ENCODE data around the gene CDK6.
A peak's percentile ranks its signal among the peaks of the same experiment; 100 is the strongest.

The CDK6 gene

DNA sequence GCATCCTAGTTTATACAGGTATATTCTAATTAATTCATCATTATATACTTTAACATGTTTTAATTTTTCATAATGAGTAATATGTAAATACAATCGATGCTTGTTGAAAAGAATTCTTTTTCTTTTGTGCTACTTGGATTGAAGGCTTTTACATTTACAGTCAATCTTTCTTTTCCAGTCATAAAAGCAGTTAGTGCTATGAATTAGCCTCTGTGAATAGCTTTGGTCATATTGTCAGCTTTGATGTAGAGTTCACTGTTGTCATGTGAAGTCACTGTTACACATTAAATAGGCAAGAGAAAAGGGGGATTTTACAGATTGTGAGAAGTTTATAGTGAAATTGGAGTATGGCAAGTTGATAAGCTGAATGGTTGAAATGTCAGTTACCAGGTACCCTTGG, 142.9 kb downstream of the CDK6 start:
- peaks cover 0 to 15% (median 1%) of the 10 kb centered on the region in 5 experiments for H3K9me3 ChIP-seq (ENCODE audit: control extremely low read depth in 1 of 5, control insufficient read depth in 4 of 5, insufficient read depth in 2 of 5, low read depth in 1 of 5, low read length in 4 of 5)
- no peaks in the 10 kb centered on the region for H3K27me3 ChIP-seq (replicated peaks in 2 of 5; ENCODE audit: control insufficient read depth in 4 of 5, insufficient read depth in 5 of 5, low read length in 4 of 5)
- H3K4me1 ChIP-seq (ENCODE audit: control extremely low read depth in 1 of 4, control insufficient read depth in 4 of 4, insufficient read depth in 4 of 4, low read length in 3 of 4): peaks cover 0 to 50% (median 19%) of the 10 kb centered on the region in 4 experiments
- H3K4me3 ChIP-seq (ENCODE audit: control insufficient read depth in 1 of 7, extremely low read depth in 1 of 7, insufficient read depth in 4 of 7, low read depth in 2 of 7, low read length in 6 of 7): no peak overlapping the region
- ChIA-PET CTCF (interaction anchor here (0.6 to 4.5 kb wide), 5 partner anchors 9 to 138 kb away, joined by 3 to 25 read pairs (median 3); no protein-coding TSS in a partner anchor), POLR2A (no interaction called here)
- DNase-seq: no peak
- H3K27ac ChIP-seq (ENCODE audit: insufficient read depth in 1 of 2, low read depth in 1 of 2, low read length in 2 of 2, poor library complexity in 1 of 2, severe bottlenecking in 2 of 2): peak overlapping the region in 1 of 2 experiments; percentile 51
- WGBS (ENCODE audit: insufficient coverage): no CpG with 5 or more reads among the region's 1 CpG
- H3K36me3 ChIP-seq (ENCODE audit: control insufficient read depth in 4 of 4, insufficient read depth in 4 of 4, low read length in 3 of 4): peaks cover 12 to 77% (median 30%) of the 10 kb centered on the region in 4 experiments

DNA sequence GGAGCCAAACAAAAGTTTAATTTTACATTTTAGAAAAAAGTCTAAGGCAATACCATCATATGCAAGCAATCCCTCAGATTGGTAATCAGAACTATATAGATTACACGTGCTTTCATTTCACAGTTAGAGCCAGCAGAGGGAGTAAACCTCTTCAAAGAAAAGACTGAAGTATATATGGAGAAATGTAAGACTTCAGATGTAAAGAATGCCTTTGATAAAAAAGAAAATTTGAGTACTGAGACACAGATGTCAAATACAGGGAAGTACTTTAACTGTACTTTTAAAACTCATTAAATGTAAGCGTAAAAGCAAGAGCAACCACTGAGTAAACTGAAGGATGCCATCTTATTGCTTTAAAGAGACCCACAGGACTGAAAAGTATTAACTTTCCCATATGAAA, 144.8 kb downstream of the CDK6 start:
- POLR2A ChIA-PET: no interaction called here
- H3K9me3 ChIP-seq (ENCODE audit: control extremely low read depth in 1 of 5, control insufficient read depth in 4 of 5, insufficient read depth in 2 of 5, low read depth in 1 of 5, low read length in 4 of 5): peaks cover 0 to 15% (median 1%) of the 10 kb centered on the region in 5 experiments
- no peaks in the 10 kb centered on the region for H3K27me3 ChIP-seq (replicated peaks in 2 of 5; ENCODE audit: control insufficient read depth in 4 of 5, insufficient read depth in 5 of 5, low read length in 4 of 5)
- H3K4me1 ChIP-seq (ENCODE audit: control extremely low read depth in 1 of 4, control insufficient read depth in 4 of 4, insufficient read depth in 4 of 4, low read length in 3 of 4): peaks cover 0 to 31% (median 14%) of the 10 kb centered on the region in 4 experiments
- H3K27ac ChIP-seq (ENCODE audit: insufficient read depth in 1 of 2, low read depth in 1 of 2, low read length in 2 of 2, poor library complexity in 1 of 2, severe bottlenecking in 2 of 2): peak overlapping the region; percentile 37 to 45
- WGBS (ENCODE audit: insufficient coverage): no CpG with 5 or more reads among the region's 2 CpGs
- no peak overlapping the region for H3K4me3 ChIP-seq (ENCODE audit: control insufficient read depth in 1 of 7, extremely low read depth in 1 of 7, insufficient read depth in 4 of 7, low read depth in 2 of 7, low read length in 6 of 7)
- CTCF ChIA-PET: interaction anchor here (1.0 to 2.3 kb wide), 3 partner anchors 51 to 89 kb away, joined by 3 to 17 read pairs (median 5); no protein-coding TSS in a partner anchor
- H3K36me3 ChIP-seq (ENCODE audit: control insufficient read depth in 4 of 4, insufficient read depth in 4 of 4, low read length in 3 of 4): peaks cover 16 to 77% (median 37%) of the 10 kb centered on the region in 4 experiments
- peak; percentile 73 to 85 (median 84) for DNase-seq

GRCh38 chr7:92685136-92686042, 151.0 kb downstream of the CDK6 start:
- H3K4me1 ChIP-seq (ENCODE audit: control extremely low read depth in 1 of 4, control insufficient read depth in 4 of 4, insufficient read depth in 4 of 4, low read length in 3 of 4): peaks cover 13 to 58% (median 27%) of the 10 kb centered on the region in 4 experiments
- H3K4me3 ChIP-seq (ENCODE audit: control insufficient read depth in 1 of 7, extremely low read depth in 1 of 7, insufficient read depth in 4 of 7, low read depth in 2 of 7, low read length in 6 of 7): no peak overlapping the region
- CTCF ChIA-PET: interaction anchor here (1.4 kb wide), 1 partner anchor 25 kb away, joined by 3 read pairs; no protein-coding TSS in a partner anchor
- H3K36me3 ChIP-seq (ENCODE audit: control insufficient read depth in 4 of 4, insufficient read depth in 4 of 4, low read length in 3 of 4): peaks cover 11 to 73% (median 45%) of the 10 kb centered on the region in 4 experiments
- peak overlapping the region; percentile 14 to 35 for H3K27ac ChIP-seq (ENCODE audit: insufficient read depth in 1 of 2, low read depth in 1 of 2, low read length in 2 of 2, poor library complexity in 1 of 2, severe bottlenecking in 2 of 2)
- H3K27me3 ChIP-seq (replicated peaks in 2 of 5; ENCODE audit: control insufficient read depth in 4 of 5, insufficient read depth in 5 of 5, low read length in 4 of 5): no peaks in the 10 kb centered on the region
- peaks cover 0 to 3% (median 0%) of the 10 kb centered on the region in 5 experiments for H3K9me3 ChIP-seq (ENCODE audit: control extremely low read depth in 1 of 5, control insufficient read depth in 4 of 5, insufficient read depth in 2 of 5, low read depth in 1 of 5, low read length in 4 of 5)
- 97% methylated on average over 4 of the region's 6 CpGs for WGBS (ENCODE audit: insufficient coverage)
- no peak for DNase-seq
- POLR2A ChIA-PET: no interaction called here

GRCh38 chr7:92684274-92684673, 152.1 kb downstream of the CDK6 start:
- WGBS (ENCODE audit: insufficient coverage): 100% methylated on average over 1 of the region's 1 CpG

GRCh38 chr7:92682903-92683539, 153.4 kb downstream of the CDK6 start:
- Histone ChIP-seq H3K4me3 (ENCODE audit: control insufficient read depth in 1 of 7, extremely low read depth in 1 of 7, insufficient read depth in 4 of 7, low read depth in 2 of 7, low read length in 6 of 7) (peak overlapping the region in 1 of 7 experiments; percentile 36), H3K9me3 (ENCODE audit: control extremely low read depth in 1 of 5, control insufficient read depth in 4 of 5, insufficient read depth in 2 of 5, low read depth in 1 of 5, low read length in 4 of 5) (no peaks in the 10 kb centered on the region), H3K36me3 (ENCODE audit: control insufficient read depth in 4 of 4, insufficient read depth in 4 of 4, low read length in 3 of 4) (peaks cover 18 to 67% (median 42%) of the 10 kb centered on the region in 4 experiments), H3K27ac (ENCODE audit: insufficient read depth in 1 of 2, low read depth in 1 of 2, low read length in 2 of 2, poor library complexity in 1 of 2, severe bottlenecking in 2 of 2) (peak overlapping the region; percentile 62 to 65), H3K27me3 (replicated peaks in 2 of 5; ENCODE audit: control insufficient read depth in 4 of 5, insufficient read depth in 5 of 5, low read length in 4 of 5) (no peaks in the 10 kb centered on the region), H3K4me1 (ENCODE audit: control extremely low read depth in 1 of 4, control insufficient read depth in 4 of 4, insufficient read depth in 4 of 4, low read length in 3 of 4) (peaks cover 13 to 64% (median 32%) of the 10 kb centered on the region in 4 experiments)
- peak; percentile 13 to 50 (median 31) for DNase-seq
- ChIA-PET POLR2A (no interaction called here), CTCF (interaction anchor here (1.2 to 1.4 kb wide), 4 partner anchors 13 to 150 kb away, joined by 3 to 4 read pairs (median 3); no protein-coding TSS in a partner anchor)
- WGBS (ENCODE audit: insufficient coverage): 100% methylated on average over 1 of the region's 3 CpGs

More at GRCh38 chr7:92684274-92684673, 152.1 kb downstream of the CDK6 start:
- Histone ChIP-seq H3K4me1 (ENCODE audit: control extremely low read depth in 1 of 4, control insufficient read depth in 4 of 4, insufficient read depth in 4 of 4, low read length in 3 of 4) (peaks cover 13 to 58% (median 27%) of the 10 kb centered on the region in 4 experiments), H3K4me3 (ENCODE audit: control insufficient read depth in 1 of 7, extremely low read depth in 1 of 7, insufficient read depth in 4 of 7, low read depth in 2 of 7, low read length in 6 of 7) (no peak overlapping the region), H3K27ac (ENCODE audit: insufficient read depth in 1 of 2, low read depth in 1 of 2, low read length in 2 of 2, poor library complexity in 1 of 2, severe bottlenecking in 2 of 2) (peak overlapping the region; percentile 13 to 65), H3K36me3 (ENCODE audit: control insufficient read depth in 4 of 4, insufficient read depth in 4 of 4, low read length in 3 of 4) (peaks cover 12 to 67% (median 42%) of the 10 kb centered on the region in 4 experiments), H3K27me3 (replicated peaks in 2 of 5; ENCODE audit: control insufficient read depth in 4 of 5, insufficient read depth in 5 of 5, low read length in 4 of 5) (no peaks in the 10 kb centered on the region), H3K9me3 (ENCODE audit: control extremely low read depth in 1 of 5, control insufficient read depth in 4 of 5, insufficient read depth in 2 of 5, low read depth in 1 of 5, low read length in 4 of 5) (no peaks in the 10 kb centered on the region)
- ChIA-PET POLR2A (interaction anchor here (0.8 kb wide), 1 partner anchor 43 kb away, joined by 3 read pairs; no protein-coding TSS in a partner anchor), CTCF (interaction anchor here (1.0 to 1.4 kb wide), 4 partner anchors 10 to 74 kb away, joined by 3 to 4 read pairs (median 4); no protein-coding TSS in a partner anchor)
- DNase-seq: no peak

DNA sequence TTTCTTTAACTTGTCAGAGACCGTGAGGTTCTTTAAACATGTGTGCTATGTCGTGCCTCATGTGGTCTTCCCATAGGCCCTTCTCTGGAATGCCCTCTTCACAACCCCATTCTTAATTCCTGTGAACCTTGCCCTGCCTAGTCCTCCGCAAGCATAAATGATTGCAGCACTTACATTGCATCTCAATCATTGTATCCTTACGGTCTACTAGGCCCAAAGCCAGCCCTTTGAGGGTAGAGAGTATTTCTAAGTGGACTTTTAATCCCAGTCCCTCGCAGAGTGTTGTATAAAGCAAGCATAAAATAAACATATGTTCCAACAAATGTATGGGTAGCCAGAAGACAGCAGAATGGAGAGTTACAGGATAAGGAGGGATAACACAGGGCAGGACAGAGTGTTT, 154.0 kb downstream of the CDK6 start:
- H3K9me3 ChIP-seq (ENCODE audit: control extremely low read depth in 1 of 5, control insufficient read depth in 4 of 5, insufficient read depth in 2 of 5, low read depth in 1 of 5, low read length in 4 of 5): no peaks in the 10 kb centered on the region
- peaks cover 17 to 63% (median 36%) of the 10 kb centered on the region in 4 experiments for H3K36me3 ChIP-seq (ENCODE audit: control insufficient read depth in 4 of 4, insufficient read depth in 4 of 4, low read length in 3 of 4)
- no peak for DNase-seq
- no peaks in the 10 kb centered on the region for H3K27me3 ChIP-seq (replicated peaks in 2 of 5; ENCODE audit: control insufficient read depth in 4 of 5, insufficient read depth in 5 of 5, low read length in 4 of 5)
- H3K4me3 ChIP-seq (ENCODE audit: control insufficient read depth in 1 of 7, extremely low read depth in 1 of 7, insufficient read depth in 4 of 7, low read depth in 2 of 7, low read length in 6 of 7): no peak overlapping the region
- peak overlapping the region; percentile 62 to 65 for H3K27ac ChIP-seq (ENCODE audit: insufficient read depth in 1 of 2, low read depth in 1 of 2, low read length in 2 of 2, poor library complexity in 1 of 2, severe bottlenecking in 2 of 2)
- CTCF ChIA-PET: interaction anchor here (1.0 to 2.2 kb wide), 3 partner anchors 8 to 40 kb away, joined by 3 to 12 read pairs (median 4); no protein-coding TSS in a partner anchor
- H3K4me1 ChIP-seq (ENCODE audit: control extremely low read depth in 1 of 4, control insufficient read depth in 4 of 4, insufficient read depth in 4 of 4, low read length in 3 of 4): peaks cover 13 to 64% (median 32%) of the 10 kb centered on the region in 4 experiments
- 94% methylated on average over 2 of the region's 5 CpGs for WGBS (ENCODE audit: insufficient coverage)
- POLR2A ChIA-PET: no interaction called here

Measured in common myeloid progenitor, CD34-positive (primary cell).